Neural crest cell (in vitro differentiated cells): ENCODE measurements around the gene NTM. TPM values are rescaled to one million over a fixed set of nuclear protein-coding genes. Genes with fewer than 3 reads are reported as not detected.

ENCODE experiments used
- DNase-seq: peaks from one replicate; pipeline ENCODE4 v3.0.0; 2021; ENCODE audit warnings: low read depth, mixed read lengths, low spot score
- H3K27ac Mint-ChIP-seq: one replicate; pipeline ENCODE4 v1.8.0; 2021; ENCODE audit warnings: mild to moderate bottlenecking, mixed read lengths; ENCODE audit not compliant: unreplicated experiment
- H3K27me3 Mint-ChIP-seq: 2 replicates; pipeline ENCODE4 v1.8.0; 2021; ENCODE audit warnings: low read depth, mild to moderate bottlenecking, mixed read lengths
- H3K36me3 Mint-ChIP-seq: 2 replicates; pipeline ENCODE4 v1.8.0; 2021; ENCODE audit warnings: low read depth, mild to moderate bottlenecking, mixed read lengths
- H3K4me1 Mint-ChIP-seq: 2 replicates; pipeline ENCODE4 v1.8.0; 2021; ENCODE audit warnings: mixed read lengths
- H3K4me3 Mint-ChIP-seq: one replicate; pipeline ENCODE4 v1.8.0; 2021; ENCODE audit warnings: mild to moderate bottlenecking, mixed read lengths
- H3K9me3 Mint-ChIP-seq: 2 replicates; pipeline ENCODE4 v1.8.0; 2021; ENCODE audit warnings: mixed read lengths
- CTCF ChIP-seq: fragments of 200-600 bp; sonication (generic); conservative IDR thresholded peaks from 2 replicates; pipeline ENCODE4 v1.5.0; 2021; ENCODE audit warnings: antibody characterized with exemption, mild to moderate bottlenecking
- total RNA-seq: library from RNA; stranded (reverse); gene quantifications from 2 replicates; pipeline ENCODE4 v1.2.1, GENCODE V29; 2021

Gene NTM
- total RNA-seq, 1 donor from 2014 or later = 11.3 TPM

- Mint-ChIP-seq H3K36me3 (no peaks in the 10 kb centered on the region), H3K9me3 (no peaks in the 10 kb centered on the region), H3K27me3 (no peaks in the 10 kb centered on the region), H3K4me1 (peaks cover 20% of the 10 kb centered on the region), H3K4me3 (no peak overlapping the region), H3K27ac (no peak overlapping the region)
- no peak for TF ChIP-seq CTCF
- DNase-seq = no peak
Observed at GRCh38 chr11:132116516-132116915, 746.1 kb downstream of the NTM start.

- TF ChIP-seq CTCF = no peak
- DNase-seq = no peak
- H3K4me3 Mint-ChIP-seq = no peak overlapping the region
- H3K36me3 Mint-ChIP-seq = no peaks in the 10 kb centered on the region
- no peak overlapping the region for H3K27ac Mint-ChIP-seq
- no peaks in the 10 kb centered on the region for H3K9me3 Mint-ChIP-seq
- H3K27me3 Mint-ChIP-seq = peaks cover 1% of the 10 kb centered on the region
- no peaks in the 10 kb centered on the region for H3K4me1 Mint-ChIP-seq
Observed at GRCh38 chr11:132118661-132119060, 748.2 kb downstream of the NTM start.

- H3K4me3 Mint-ChIP-seq = no peak overlapping the region
- no peaks in the 10 kb centered on the region for H3K9me3 Mint-ChIP-seq
- peaks cover 3% of the 10 kb centered on the region for H3K27me3 Mint-ChIP-seq
- no peak for DNase-seq
- no peak overlapping the region for H3K27ac Mint-ChIP-seq
- TF ChIP-seq CTCF = no peak
- H3K36me3 Mint-ChIP-seq = no peaks in the 10 kb centered on the region
- H3K4me1 Mint-ChIP-seq = no peaks in the 10 kb centered on the region
Observed at GRCh38 chr11:132119573-132119972, 749.2 kb downstream of the NTM start.

GRCh38 chr11:132122735-132123134 is 752.3 kb downstream of the NTM start:
- Mint-ChIP-seq H3K27ac (no peak overlapping the region), H3K27me3 (peaks cover 3% of the 10 kb centered on the region), H3K4me1 (no peaks in the 10 kb centered on the region), H3K9me3 (no peaks in the 10 kb centered on the region), H3K36me3 (no peaks in the 10 kb centered on the region), H3K4me3 (no peak overlapping the region)
- TF ChIP-seq CTCF = no peak
- no peak for DNase-seq

- Mint-ChIP-seq H3K27me3 (peaks cover 7% of the 10 kb centered on the region), H3K4me3 (no peak overlapping the region), H3K4me1 (no peaks in the 10 kb centered on the region), H3K27ac (no peak overlapping the region), H3K9me3 (no peaks in the 10 kb centered on the region), H3K36me3 (no peaks in the 10 kb centered on the region)
- no peak for TF ChIP-seq CTCF
- no peak for DNase-seq
Observed at GRCh38 chr11:132123449-132123848, 753.0 kb downstream of the NTM start.
